HepG2 (cell line): Measurements from ENCODE around the gene ZNF180. TPM values are rescaled to one million over a fixed set of nuclear protein-coding genes. Genes with fewer than 3 reads are reported as not detected.
"Not testable (repeated sequence)": the region's sequence is repeated elsewhere in the genome, so short reads cannot be mapped to it uniquely, and the experiment has no call there.

ENCODE experiments used
- ATAC-seq: fragments of 200-7000 bp; cut with Tn5 transposase; 3 replicates; pipeline ENCODE4 v1.9.1; 2020; ENCODE audit warnings: mild to moderate bottlenecking, moderate library complexity
- BruUV-seq: library from RNA; stranded (reverse); fragments of 400-500 nt; replicated peaks from 2 replicates; lab custom pipeline; 2021; lab: Mats Ljungman, UMichigan
- CTCF ChIA-PET: fragments of 300-600 bp; formaldehyde crosslinking; extraction: SDS; loops from one replicate; lab custom pipeline; 2021; ENCODE audit warnings: low total read pairs, inconsistent platforms, low intra/inter-chr PET ratio; lab: Yijun Ruan, JAX
- POLR2A ChIA-PET: fragments of 350-600 bp; sonication (Branson Sonifier 250); formaldehyde crosslinking; loops from one replicate; lab custom pipeline; 2020; ENCODE audit warnings: antibody characterized with exemption, inconsistent platforms; lab: Yijun Ruan, JAX
- DNase-seq: peaks from one replicate; pipeline ENCODE4 v3.0.0-alpha.2; 2015; ENCODE audit warnings: low spot score
- FAIRE-seq: peaks from 3 replicates; lab custom pipeline; 2011; peaks lifted over from hg19 to GRCh38; lab: Jason Lieb, UNC
- H2AFZ ChIP-seq: one replicate; pipeline ENCODE4 v1.6.1; 2011; ENCODE audit warnings: low read length, inconsistent platforms
- H3K27ac ChIP-seq: fragments of 300-600 bp; 3 replicates; pipeline ENCODE4 v1.8.0; 2011; ENCODE audit warnings: mixed run types, mild to moderate bottlenecking, mixed read lengths, low read length, inconsistent platforms; ENCODE audit not compliant: insufficient read depth; ENCODE audit errors: extremely low read length
- H3K27me3 ChIP-seq, 2 experiments: fragments of 200-600 bp in 1 of 2; 2 replicates in 1 of 2; 3 replicates in 1 of 2; pipeline versions ENCODE4 v1.6.0 to v1.8.0; 2011; ENCODE audit warnings: low read length in 2 of 2, mild to moderate bottlenecking in 2 of 2, moderate library complexity in 2 of 2, inconsistent platforms in 1 of 2; ENCODE audit not compliant: insufficient read depth in 2 of 2, control insufficient read depth in 1 of 2
- H3K36me3 ChIP-seq, 2 experiments: fragments of 200-600 bp in 1 of 2; replicated peaks in 1 of 2; 2 replicates in 1 of 2; 3 replicates in 1 of 2; pipeline versions ENCODE4 v1.5.1 to v1.8.0; 2011; ENCODE audit warnings: low read length in 2 of 2, inconsistent platforms in 1 of 2; ENCODE audit not compliant: insufficient read depth in 2 of 2, control insufficient read depth in 1 of 2
- H3K4me1 ChIP-seq: 2 replicates; pipeline ENCODE4 v1.5.1; 2012; ENCODE audit warnings: low read length, inconsistent platforms; ENCODE audit not compliant: insufficient read depth
- H3K4me2 ChIP-seq: 2 replicates; pipeline ENCODE4 v1.6.0; 2011; ENCODE audit warnings: low read depth, low read length, inconsistent platforms
- H3K4me3 ChIP-seq, 3 experiments: fragments of 200-600 bp in 1 of 3; sonication (generic), shearing (Covaris generic) in 1 of 3; replicated peaks in 1 of 3; 2 replicates each; pipeline ENCODE4 v1.5.1; 2011 to 2016; ENCODE audit warnings: low read length in 3 of 3, inconsistent platforms in 2 of 3, low read depth in 2 of 3, mild to moderate bottlenecking in 2 of 3, control low read depth in 1 of 3, mixed read lengths in 1 of 3; ENCODE audit not compliant: insufficient read depth in 1 of 3
- H3K79me2 ChIP-seq: one replicate; pipeline ENCODE4 v1.6.1; 2011; ENCODE audit warnings: low read length, inconsistent platforms; ENCODE audit not compliant: insufficient read depth
- H3K9ac ChIP-seq: 2 replicates; pipeline ENCODE4 v1.6.0; 2011; ENCODE audit warnings: mild to moderate bottlenecking, low read depth, low read length, inconsistent platforms; ENCODE audit not compliant: insufficient read depth
- H3K9me3 ChIP-seq: 2 replicates; pipeline ENCODE4 v1.5.1; 2012; ENCODE audit warnings: mild to moderate bottlenecking, low read length
- H4K20me1 ChIP-seq: 2 replicates; pipeline ENCODE4 v1.6.0; 2011; ENCODE audit warnings: inconsistent platforms, mild to moderate bottlenecking, low read length, moderate library complexity; ENCODE audit not compliant: insufficient read depth
- KDM2A ChIP-seq: sonication (generic); formaldehyde crosslinking; IDR thresholded peaks from 2 replicates; pipeline ENCODE4 v1.4.0; 2020; ENCODE audit warnings: low read depth, missing genetic modification reagents, borderline replicate concordance
- NFRKB ChIP-seq: fragments of 450-650 bp; IDR thresholded peaks from 2 replicates; pipeline ENCODE4 v1.6.1; 2017
- PTBP1 ChIP-seq: fragments of 200-400 bp; formaldehyde crosslinking; IDR thresholded peaks from 2 replicates; pipeline ENCODE4 v1.6.1; 2018; ENCODE audit warnings: low read length, low read depth; ENCODE audit not compliant: poor library complexity, severe bottlenecking
- RNF2 ChIP-seq: fragments of 450-650 bp; conservative IDR thresholded peaks from 2 replicates; pipeline ENCODE4 v1.6.1; 2016; ENCODE audit warnings: low read depth
- ZBTB25 ChIP-seq: IDR thresholded peaks from 2 replicates; pipeline ENCODE4 v1.6.1; 2018; ENCODE audit warnings: missing genetic modification reagents
- ZFP36 ChIP-seq: fragments of 150-350 bp; IDR thresholded peaks from 2 replicates; pipeline ENCODE4 v1.6.1; 2018; ENCODE audit warnings: borderline replicate concordance, low read length, low read depth; ENCODE audit not compliant: partially characterized antibody
- ZKSCAN5 ChIP-seq: sonication (generic); formaldehyde crosslinking; IDR thresholded peaks from 2 replicates; pipeline ENCODE4 v1.5.1; 2020; ENCODE audit warnings: mild to moderate bottlenecking, missing genetic modification reagents
- ZNF160 ChIP-seq: sonication (generic); formaldehyde crosslinking; IDR thresholded peaks from 2 replicates; pipeline ENCODE4 v1.8.0; 2022; ENCODE audit warnings: mild to moderate bottlenecking, inconsistent platforms, missing genetic modification reagents
- WGBS: methylation state at CpG from one replicate; pipeline ENCODE4 v1.1.6; 2017; ENCODE audit warnings: low lambda C conversion rate; 5-methylcytosine and 5-hydroxymethylcytosine counted together
- in situ Hi-C: cut with HindIII; loops from 2 replicates; pipeline ENCODE4 v1.10.0; 2017; ENCODE audit warnings: low pct_unique_long_range_greater_than_20kb; ENCODE audit not compliant: extremely low pct_ligation_motif_present
- intact Hi-C: fragments of 100-400 bp; cut with micrococcal nuclease; formaldehyde crosslinking; loops from one replicate; pipeline ENCODE4 v1.10.0; 2022; ENCODE audit not compliant: unreplicated experiment
- polyA plus RNA-seq, 8 experiments: library from polyadenylated mRNA; depleted of rRNA in 3 of 8; stranded (reverse) in 7 of 8; unstranded in 1 of 8; fragments of >200 nt; fragmentation: Illumina TruSeq in 4 of 8; extraction: Trizol in 4 of 8; gene quantifications; 2 replicates each; pipeline versions ENCODE4 v1.2.1 to v1.2.3, GENCODE V29; 2011 to 2016; ENCODE audit warnings: low read depth in 4 of 8, missing spikeins in 1 of 8, mixed read lengths in 1 of 8; ENCODE audit not compliant: insufficient read depth in 1 of 8
- total RNA-seq, 5 experiments: library from RNA; depleted of rRNA; stranded (reverse); fragments of >200 nt; fragmentation: Illumina TruSeq; extraction: Trizol; gene quantifications; 2 replicates each; pipeline ENCODE4 v1.2.3, GENCODE V29; 2016; ENCODE audit warnings: low read depth in 1 of 5

Gene ZNF180
- total and polyA plus RNA-seq, 2 of the 13 experiments (the other 11 are each of a cell fraction or from before 2014, with no cell fraction given), result 0.92 to 9.3 TPM

GRCh38 chr19:44535361-44535760 lies 35.0 kb upstream of the ZNF180 start:
- FAIRE-seq, H2AFZ ChIP-seq, H3K27me3 ChIP-seq, DNase-seq, H3K79me2 ChIP-seq, CTCF ChIA-PET, H3K4me2 ChIP-seq, H3K27ac ChIP-seq, H3K9ac ChIP-seq, H3K4me1 ChIP-seq, ATAC-seq, POLR2A ChIA-PET, BruUV-seq, H3K4me3 ChIP-seq, H3K9me3 ChIP-seq, H4K20me1 ChIP-seq, in situ Hi-C loops, H3K36me3 ChIP-seq, intact Hi-C loops: not testable (repeated sequence)
- 18% methylated on average over 3 of the region's 3 CpGs for WGBS

GRCh38 chr19:44532819-44533218 lies 32.5 kb upstream of the ZNF180 start:
- ChIA-PET CTCF (no interaction called here), POLR2A (no interaction called here)
- intact Hi-C loops, result no loop called here
- no peak for TF ChIP-seq PTBP1
- no peak for TF ChIP-seq ZFP36
- no peak for TF ChIP-seq NFRKB
- TF ChIP-seq RNF2, result no peak
- TF ChIP-seq ZBTB25 (CRISPR knock-in tag), result no peak
- TF ChIP-seq ZNF160 (CRISPR knock-in tag), result no peak
- no peak for TF ChIP-seq ZKSCAN5 (CRISPR knock-in tag)
- TF ChIP-seq KDM2A, result no peak
- Histone ChIP-seq H3K9me3 (no peaks in the 10 kb centered on the region), H3K36me3 (no peaks in the 10 kb centered on the region), H3K27me3 (peaks cover 0 to 4% of the 10 kb centered on the region in 2 experiments; a peak in 1 of 5 replicates), H3K4me3 (no peak overlapping the region), H3K4me1 (peaks cover 13% of the 10 kb centered on the region), H3K4me2 (no peak overlapping the region), H4K20me1 (no peaks in the 10 kb centered on the region), H3K9ac (no peak overlapping the region), H3K79me2 (no peaks in the 10 kb centered on the region), H2AFZ (no peak overlapping the region), H3K27ac (no peak overlapping the region)
- FAIRE-seq (no peak), ATAC-seq (no peak), DNase-seq (no peak)
- WGBS, result 64% methylated on average over 5 of the region's 5 CpGs
- in situ Hi-C loops, result no loop called here
- BruUV-seq, result no TSS peak
